Activated CD8-positive, alpha-beta memory T cell treated with anti-CD3 and anti-CD28 coated beads for 4 hours (primary cell): ENCODE measurements around the gene SCN1B.
"Not testable (repeated sequence)": the region's sequence is repeated elsewhere in the genome, so short reads cannot be mapped to it uniquely, and the experiment has no call there.

ENCODE experiments used
- DNase-seq, 2 donors: peaks; one replicate each; pipeline ENCODE4 v3.0.0-alpha.2; 2020; ENCODE audit warnings: low read depth in 2 of 2

The SCN1B gene

GRCh38 chr19:35030257-35031071 is at the start of gene SCN1B:
TSS of gene SCN1B (plus strand) at chr19:35030470. CDS start at chr19:35030821, 351 bp downstream.
- DNase-seq, result peak; percentile 39 to 48

GRCh38 chr19:34982275-34982674 is 48.0 kb upstream of the SCN1B start:
- DNase-seq, result no peak

- DNase-seq, result no peak
Measured at GRCh38 chr19:34983786-34984185, 46.5 kb upstream of the SCN1B start.

GRCh38 chr19:34984287-34984686 is 46.0 kb upstream of the SCN1B start:
- DNase-seq, result no peak

GRCh38 chr19:34985249-34986022 is 44.8 kb upstream of the SCN1B start:
- DNase-seq, result no peak

- no peak for DNase-seq
Measured at GRCh38 chr19:34988119-34988518, 42.2 kb upstream of the SCN1B start.

GRCh38 chr19:34989298-34989697 is 41.0 kb upstream of the SCN1B start:
- DNase-seq, result no peak

GRCh38 chr19:34990578-34991192 is 39.6 kb upstream of the SCN1B start:
- DNase-seq, result no peak

GRCh38 chr19:34991542-34992333 is 38.5 kb upstream of the SCN1B start:
- no peak for DNase-seq

- not testable (repeated sequence) for DNase-seq
Measured at GRCh38 chr19:34992582-34992981, 37.7 kb upstream of the SCN1B start.

- DNase-seq, result no peak
Measured at GRCh38 chr19:34994286-34994642, 36.0 kb upstream of the SCN1B start.

GRCh38 chr19:34994643-34995541 is 35.4 kb upstream of the SCN1B start:
- DNase-seq, result no peak

- DNase-seq, result no peak
Measured at GRCh38 chr19:34995551-34995950, 34.7 kb upstream of the SCN1B start.

- DNase-seq, result no peak
Measured at GRCh38 chr19:34997071-34997617, 33.1 kb upstream of the SCN1B start.

- DNase-seq, result not testable (repeated sequence)
Measured at GRCh38 chr19:34998224-34998623, 32.0 kb upstream of the SCN1B start.

- no peak for DNase-seq
Measured at GRCh38 chr19:34998777-34999497, 31.3 kb upstream of the SCN1B start.

- peak; percentile 34 to 39 for DNase-seq
Measured at GRCh38 chr19:34999498-35000337, 30.6 kb upstream of the SCN1B start, which contains the start of gene GRAMD1A. TSS of gene GRAMD1A (plus strand) at chr19:35000323. CDS start at chr19:35000479, 156 bp downstream.

GRCh38 chr19:35000338-35000646 is 30.0 kb upstream of the SCN1B start:
- no peak for DNase-seq
